Natural killer cell (primary cell): ENCODE results near the gene PNRC1. TPM values are rescaled to one million over a fixed set of nuclear protein-coding genes. Genes with fewer than 3 reads are reported as not detected.

Experiments
- ATAC-seq, 3 donors: fragments of 150-1000 bp in 2 of 3; fragments of 200-7000 bp in 1 of 3; cut with Tn5 transposase; 1 replicate in 1 of 3; 2 replicates in 2 of 3; pipeline ENCODE4 v1.10.0; 2021; ENCODE audit warnings: mild to moderate bottlenecking in 2 of 3, moderate library complexity in 2 of 3
- DNase-seq, 2 donors: peaks; one replicate each; pipeline versions ENCODE4 v3.0.0 to v3.0.0-alpha.2; 2013 to 2021; ENCODE audit warnings: mixed read lengths in 1 of 2
- H3K27ac ChIP-seq: one replicate; pipeline ENCODE4 v1.5.1; 2013; ENCODE audit warnings: mild to moderate bottlenecking, low read length
- H3K27me3 ChIP-seq: one replicate; pipeline ENCODE4 v1.6.1; 2013; ENCODE audit warnings: low read length; ENCODE audit not compliant: control insufficient read depth, insufficient read depth
- H3K36me3 ChIP-seq: one replicate; pipeline ENCODE4 v1.6.1; 2013; ENCODE audit warnings: low read length; ENCODE audit not compliant: control insufficient read depth, insufficient read depth
- H3K4me1 ChIP-seq: one replicate; pipeline ENCODE4 v1.6.1; 2013; ENCODE audit warnings: low read length; ENCODE audit not compliant: control insufficient read depth, insufficient read depth
- H3K4me3 ChIP-seq: one replicate; pipeline ENCODE4 v1.5.1; 2013; ENCODE audit warnings: low read length
- H3K9me3 ChIP-seq: one replicate; pipeline ENCODE4 v1.6.1; 2013; ENCODE audit warnings: low read length; ENCODE audit not compliant: control insufficient read depth, insufficient read depth
- H3K27ac Mint-ChIP-seq, 2 donors: one replicate each; pipeline ENCODE4 v1.8.0; 2022; ENCODE audit warnings: mild to moderate bottlenecking in 2 of 2, mixed read lengths in 2 of 2, moderate library complexity in 1 of 2
- H3K27me3 Mint-ChIP-seq, 2 donors: one replicate each; pipeline ENCODE4 v1.8.0; 2022; ENCODE audit warnings: low read depth in 2 of 2, mixed read lengths in 2 of 2
- H3K36me3 Mint-ChIP-seq: one replicate; pipeline ENCODE4 v1.8.0; 2022; ENCODE audit warnings: mixed read lengths
- H3K4me1 Mint-ChIP-seq, 2 donors: one replicate each; pipeline ENCODE4 v1.8.0; 2022; ENCODE audit warnings: mixed read lengths in 2 of 2
- H3K4me3 Mint-ChIP-seq: one replicate; pipeline ENCODE4 v1.8.0; 2022; ENCODE audit warnings: mild to moderate bottlenecking, moderate library complexity, mixed read lengths
- H3K9me3 Mint-ChIP-seq, 2 donors: one replicate each; pipeline ENCODE4 v1.8.0; 2022; ENCODE audit warnings: mixed read lengths in 2 of 2
- WGBS: methylation state at CpG from one replicate; pipeline ENCODE4 v1.1.7; 2013; ENCODE audit warnings: missing lambda C conversion rate; ENCODE audit not compliant: insufficient coverage; 5-methylcytosine and 5-hydroxymethylcytosine counted together
- intact Hi-C: fragments of 100-400 bp; cut with micrococcal nuclease; formaldehyde crosslinking; loops from one replicate; pipeline ENCODE4 v1.14.2; 2022
- total RNA-seq, 4 donors: library from RNA; stranded (reverse); fragments of 120-200 nt in 1 of 4; gene quantifications; one replicate each; pipeline versions ENCODE4 v1.2.3 to v1.2.4, GENCODE V29; 2013 to 2022
- TF ChIP-seq, protein P1 (sequence below): fragments of 200-600 bp; IDR thresholded peaks from one replicate; pipeline ENCODE4 v1.8.0; 2022; ENCODE audit warnings: antibody characterized with exemption

PNRC1 gene
- total RNA-seq, 3 donors from 2014 or later (not counting 1 experiment from before 2014, with no cell fraction given) = 695 to 970 (median 712) TPM

DNA sequence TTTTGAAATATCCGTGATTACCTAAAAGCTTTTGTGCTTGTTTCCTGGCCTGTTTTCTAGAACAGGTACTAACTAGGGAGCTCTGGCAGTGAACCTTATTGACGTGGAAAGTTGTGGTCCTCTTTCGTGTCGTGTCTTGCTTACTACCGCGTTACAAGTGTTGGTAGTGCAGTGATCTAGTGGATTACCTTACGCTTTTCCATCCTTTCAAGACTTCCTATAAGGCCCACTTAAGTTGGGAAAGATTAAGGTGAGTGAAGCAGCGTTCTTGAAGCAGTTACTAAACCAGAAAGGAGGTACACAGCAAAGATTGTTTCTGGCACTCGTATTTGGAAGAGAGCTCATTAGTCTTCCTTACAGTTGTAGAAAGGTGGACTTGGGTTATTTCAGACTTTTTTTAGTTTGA, 1.9 kb downstream of the PNRC1 start:
- H3K9me3 ChIP-seq = no peaks in the 10 kb centered on the region
- intact Hi-C loops = loop anchor here (5.0 to 10.0 kb wide), 4 partner anchors 35 to 1930 kb away; partner anchors contain the start of genes AKIRIN2, CFAP206 and SRSF12
- no peaks in the 10 kb centered on the region for H3K27me3 ChIP-seq
- peak in 1 of 2 donors; percentile 45 for DNase-seq
- Mint-ChIP-seq H3K27me3 (no peaks in the 10 kb centered on the region), H3K9me3 (no peaks in the 10 kb centered on the region), H3K4me1 (peaks cover 61 to 71% of the 10 kb centered on the region in 2 donors), H3K4me3 (peak overlapping the region; percentile 96), H3K27ac (peak overlapping the region; percentile 99), H3K36me3 (peaks cover 16% of the 10 kb centered on the region)
- under 1% methylated on average over 7 of the region's 9 CpGs for WGBS
- peaks cover 31% of the 10 kb centered on the region for H3K4me1 ChIP-seq
- TF ChIP-seq, protein P1, sequence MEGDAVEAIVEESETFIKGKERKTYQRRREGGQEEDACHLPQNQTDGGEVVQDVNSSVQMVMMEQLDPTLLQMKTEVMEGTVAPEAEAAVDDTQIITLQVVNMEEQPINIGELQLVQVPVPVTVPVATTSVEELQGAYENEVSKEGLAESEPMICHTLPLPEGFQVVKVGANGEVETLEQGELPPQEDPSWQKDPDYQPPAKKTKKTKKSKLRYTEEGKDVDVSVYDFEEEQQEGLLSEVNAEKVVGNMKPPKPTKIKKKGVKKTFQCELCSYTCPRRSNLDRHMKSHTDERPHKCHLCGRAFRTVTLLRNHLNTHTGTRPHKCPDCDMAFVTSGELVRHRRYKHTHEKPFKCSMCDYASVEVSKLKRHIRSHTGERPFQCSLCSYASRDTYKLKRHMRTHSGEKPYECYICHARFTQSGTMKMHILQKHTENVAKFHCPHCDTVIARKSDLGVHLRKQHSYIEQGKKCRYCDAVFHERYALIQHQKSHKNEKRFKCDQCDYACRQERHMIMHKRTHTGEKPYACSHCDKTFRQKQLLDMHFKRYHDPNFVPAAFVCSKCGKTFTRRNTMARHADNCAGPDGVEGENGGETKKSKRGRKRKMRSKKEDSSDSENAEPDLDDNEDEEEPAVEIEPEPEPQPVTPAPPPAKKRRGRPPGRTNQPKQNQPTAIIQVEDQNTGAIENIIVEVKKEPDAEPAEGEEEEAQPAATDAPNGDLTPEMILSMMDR = no peak
- peak overlapping the region; percentile 97 for H3K27ac ChIP-seq
- peaks cover 36% of the 10 kb centered on the region for H3K36me3 ChIP-seq
- H3K4me3 ChIP-seq = peak overlapping the region; percentile 75
- ATAC-seq = no peak

DNA sequence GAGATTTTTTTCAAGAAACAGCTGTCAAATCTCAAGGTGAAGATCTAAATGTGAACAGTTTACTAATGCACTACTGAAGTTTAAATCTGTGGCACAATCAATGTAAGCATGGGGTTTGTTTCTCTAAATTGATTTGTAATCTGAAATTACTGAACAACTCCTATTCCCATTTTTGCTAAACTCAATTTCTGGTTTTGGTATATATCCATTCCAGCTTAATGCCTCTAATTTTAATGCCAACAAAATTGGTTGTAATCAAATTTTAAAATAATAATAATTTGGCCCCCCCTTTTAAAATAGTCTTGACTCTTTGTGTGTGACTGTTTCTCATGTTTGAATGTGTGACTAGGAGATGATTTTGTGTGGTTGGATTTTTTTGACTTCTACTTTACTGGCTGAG, 4.0 kb downstream of the PNRC1 start:
- ATAC-seq (no peak), DNase-seq (no peak)
- H3K4me3 Mint-ChIP-seq = peak overlapping the region; percentile 51
- H3K27me3 Mint-ChIP-seq = no peaks in the 10 kb centered on the region
- no peak overlapping the region for H3K4me3 ChIP-seq
- H3K27me3 ChIP-seq = no peaks in the 10 kb centered on the region
- peak overlapping the region; percentile 99 for H3K27ac Mint-ChIP-seq
- H3K36me3 ChIP-seq = peaks cover 36% of the 10 kb centered on the region
- TF ChIP-seq, protein P1 = no peak
- no peaks in the 10 kb centered on the region for H3K9me3 Mint-ChIP-seq
- peaks cover 16% of the 10 kb centered on the region for H3K4me1 ChIP-seq
- H3K36me3 Mint-ChIP-seq = peaks cover 16% of the 10 kb centered on the region
- H3K9me3 ChIP-seq = no peaks in the 10 kb centered on the region
- H3K27ac ChIP-seq = no peak overlapping the region
- H3K4me1 Mint-ChIP-seq = peaks cover 71 to 81% of the 10 kb centered on the region in 2 donors
- intact Hi-C loops = loop anchor here (5.0 to 10.0 kb wide), 4 partner anchors 33 to 1932 kb away; partner anchors contain the start of genes AKIRIN2, CFAP206 and SRSF12

DNA sequence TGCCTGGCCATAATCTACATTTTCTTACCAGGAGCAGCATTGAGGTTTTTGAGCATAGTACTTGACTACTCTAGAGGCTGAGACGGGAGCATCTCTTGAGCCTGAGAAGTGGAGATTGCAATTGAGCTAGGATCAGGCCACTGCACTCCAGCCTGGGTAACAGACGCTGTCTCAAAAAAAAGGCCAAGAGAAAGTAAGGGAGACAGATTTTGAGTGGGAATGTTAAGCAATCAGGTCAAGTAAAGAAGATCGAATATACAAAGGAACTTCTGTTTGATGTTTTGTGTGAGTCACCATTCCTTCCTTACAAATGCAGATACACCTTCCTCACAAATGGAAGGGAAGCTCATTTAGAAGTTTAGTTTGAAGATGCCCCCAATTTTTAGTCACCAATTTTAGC, 4.4 kb downstream of the PNRC1 start:
- Histone ChIP-seq H3K27me3 (no peaks in the 10 kb centered on the region), H3K27ac (peak overlapping the region; percentile 8), H3K36me3 (peaks cover 36% of the 10 kb centered on the region), H3K4me1 (peaks cover 16% of the 10 kb centered on the region), H3K4me3 (no peak overlapping the region), H3K9me3 (no peaks in the 10 kb centered on the region)
- 72% methylated on average over 2 of the region's 3 CpGs for WGBS
- ATAC-seq = no peak
- TF ChIP-seq, protein P1 = no peak
- intact Hi-C loops = loop anchor here (5.0 to 10.0 kb wide), 4 partner anchors 32 to 1933 kb away; partner anchors contain the start of genes AKIRIN2, CFAP206 and SRSF12
- Mint-ChIP-seq H3K27ac (peak overlapping the region; percentile 99), H3K36me3 (peaks cover 16% of the 10 kb centered on the region), H3K27me3 (no peaks in the 10 kb centered on the region), H3K4me3 (peak overlapping the region; percentile 51), H3K9me3 (no peaks in the 10 kb centered on the region), H3K4me1 (peaks cover 71 to 81% of the 10 kb centered on the region in 2 donors)
- peak in 1 of 2 donors; percentile 19 for DNase-seq
